ENCODE measurements around the gene RAB6A. TPM values are rescaled to one million over a fixed set of nuclear protein-coding genes. Genes with fewer than 3 reads are reported as not detected.

RAB6A gene
- total RNA-seq, 1 experiment from 2014 or later: 121 TPM

DNA sequence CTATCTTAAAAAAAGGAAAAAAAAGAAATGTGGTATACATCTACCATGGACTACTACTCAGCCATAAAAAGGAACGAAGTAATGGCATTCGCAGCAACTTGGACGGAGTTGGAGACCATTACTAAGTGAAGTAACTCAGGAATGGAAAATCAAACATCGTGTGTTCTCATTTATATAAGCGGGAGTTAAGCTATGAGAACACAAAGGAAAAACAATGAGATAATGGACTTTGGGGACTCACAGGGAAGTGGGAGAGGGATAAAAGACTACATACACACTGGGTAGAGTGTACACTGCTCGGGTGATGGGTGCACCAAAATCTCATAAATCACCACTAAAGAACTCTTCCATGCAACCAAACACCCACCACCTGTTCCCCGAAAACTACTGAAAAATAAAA, 11.8 kb downstream of the RAB6A start:
- ChIA-PET POLR2A (no interaction called here), RAD21 (ENCODE audit: low non-redundant PET in 1 of 2, low total read pairs in 2 of 2, uncharacterized antibody in 2 of 2, unreplicated experiment in 2 of 2) (no interaction called here), CTCF (no interaction called here)
- no peak overlapping the region for H2AFZ ChIP-seq (ENCODE audit: low read depth, low read length, poor library complexity, severe bottlenecking)
- H4K20me1 ChIP-seq (ENCODE audit: insufficient read depth): no peaks in the 10 kb centered on the region; the same call in 1 of the 2 replicates
- no peak overlapping the region for H3K4me2 ChIP-seq (ENCODE audit: low read length)
- H3K4me1 ChIP-seq (ENCODE audit: control insufficient read depth in 1 of 2, insufficient read depth in 2 of 2, low read length in 2 of 2): no peaks in the 10 kb centered on the region
- no peak overlapping the region for H3K9ac ChIP-seq (ENCODE audit: low read length)
- no peaks in the 10 kb centered on the region for H3K27me3 ChIP-seq (ENCODE audit: insufficient read depth, low read length)
- ATAC-seq (no peak), DNase-seq (ENCODE audit: low read depth, low spot score) (no peak)
- no peaks in the 10 kb centered on the region for H3K9me3 ChIP-seq (ENCODE audit: control insufficient read depth in 1 of 2, insufficient read depth in 1 of 2, low read depth in 1 of 2, low read length in 2 of 2)
- BruUV-seq (replicated peaks): no TSS peak
- TF ChIP-seq CBX3 (IDR thresholded peaks at IDR 0.05; ENCODE audit: low read depth) (no peak), JUND (IDR thresholded peaks at IDR 0.05) (no peak), SRF (IDR thresholded peaks at IDR 0.05; ENCODE audit: low read depth) (no peak), ZBTB33 (IDR thresholded peaks at IDR 0.05; ENCODE audit: extremely low read depth, insufficient replicate concordance, low read length) (no peak), ZFX (IDR thresholded peaks at IDR 0.05) (no peak), CEBPB (IDR thresholded peaks at IDR 0.05; ENCODE audit: low read depth) (no peak), ELF1 (IDR thresholded peaks at IDR 0.05; ENCODE audit: borderline replicate concordance, low read depth) (no peak), YY1 (IDR thresholded peaks at IDR 0.05; ENCODE audit: extremely low read depth, insufficient replicate concordance, low read depth, low read length) (no peak), FOSL1 (IDR thresholded peaks at IDR 0.05; ENCODE audit: low read depth) (no peak), TCF7L2 (IDR thresholded peaks at IDR 0.05; ENCODE audit: borderline replicate concordance, extremely low read depth, insufficient read depth, insufficient read length) (no peak), SIN3A (IDR thresholded peaks at IDR 0.05; ENCODE audit: low read depth) (no peak)
- TF ChIP-seq, protein P1, sequence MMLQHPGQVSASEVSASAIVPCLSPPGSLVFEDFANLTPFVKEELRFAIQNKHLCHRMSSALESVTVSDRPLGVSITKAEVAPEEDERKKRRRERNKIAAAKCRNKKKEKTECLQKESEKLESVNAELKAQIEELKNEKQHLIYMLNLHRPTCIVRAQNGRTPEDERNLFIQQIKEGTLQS (IDR thresholded peaks at IDR 0.05): no peak
- peaks cover 92% of the 10 kb centered on the region for H3K79me2 ChIP-seq (ENCODE audit: insufficient read depth, low read length)
- H3K36me3 ChIP-seq (ENCODE audit: control insufficient read depth in 1 of 2, insufficient read depth in 2 of 2, low read length in 2 of 2): no peaks in the 10 kb centered on the region
- H3K27ac ChIP-seq (ENCODE audit: low read depth, low read length): no peak overlapping the region
- intact Hi-C loops (cut with micrococcal nuclease): no loop called here
- no peaks in the 10 kb centered on the region for H3K9me2 ChIP-seq (ENCODE audit: insufficient read depth)
- H3K4me3 ChIP-seq (replicated peaks in 1 of 2; ENCODE audit: low read depth in 1 of 2, low read length in 2 of 2): no peak overlapping the region
